Measurements from ENCODE around the gene LHPP.

Gene LHPP

GRCh38 chr10:124574456-124575070, 112.9 kb downstream of the LHPP start:
- H3K4me3 ChIP-seq (ENCODE audit: low read depth, low read length), result no peak overlapping the region

GRCh38 chr10:124575107-124576035, 113.7 kb downstream of the LHPP start:
- no peak for DNase-seq (ENCODE audit: low read depth)
- TF ChIP-seq CTCF (conservative IDR thresholded peaks at IDR 0.05; ENCODE audit: low read depth, low read length), result no peak
- H3K4me3 ChIP-seq (ENCODE audit: low read depth, low read length), result no peak overlapping the region

More at GRCh38 chr10:124574456-124575070, 112.9 kb downstream of the LHPP start:
- no peak for TF ChIP-seq CTCF (conservative IDR thresholded peaks at IDR 0.05; ENCODE audit: low read depth, low read length)
- DNase-seq (ENCODE audit: low read depth), result no peak

GRCh38 chr10:124576526-124577420, 115.2 kb downstream of the LHPP start:
- no peak for TF ChIP-seq CTCF (conservative IDR thresholded peaks at IDR 0.05; ENCODE audit: low read depth, low read length)
- no peak for DNase-seq (ENCODE audit: low read depth)
- H3K4me3 ChIP-seq (ENCODE audit: low read depth, low read length), result no peak overlapping the region

GRCh38 chr10:124577651-124578050, 116.0 kb downstream of the LHPP start:
- TF ChIP-seq CTCF (conservative IDR thresholded peaks at IDR 0.05; ENCODE audit: low read depth, low read length), result no peak
- no peak for DNase-seq (ENCODE audit: low read depth)
- H3K4me3 ChIP-seq (ENCODE audit: low read depth, low read length), result no peak overlapping the region

GRCh38 chr10:124578231-124579010, 116.8 kb downstream of the LHPP start:
- DNase-seq (ENCODE audit: low read depth), result no peak
- no peak for TF ChIP-seq CTCF (conservative IDR thresholded peaks at IDR 0.05; ENCODE audit: low read depth, low read length)
- H3K4me3 ChIP-seq (ENCODE audit: low read depth, low read length), result no peak overlapping the region

GRCh38 chr10:124579011-124579399, 117.4 kb downstream of the LHPP start:
- no peak for TF ChIP-seq CTCF (conservative IDR thresholded peaks at IDR 0.05; ENCODE audit: low read depth, low read length)
- no peak for DNase-seq (ENCODE audit: low read depth)

More at GRCh38 chr10:124579011-124579399, 117.4 kb downstream of the LHPP start:
- H3K4me3 ChIP-seq (ENCODE audit: low read depth, low read length), result no peak overlapping the region
